GM18526 (cell line): ENCODE measurements around the gene CCDC34.

Source experiments
- POLR2A ChIP-seq: IDR thresholded peaks from 3 replicates; pipeline ENCODE4 v1.6.1; 2011; ENCODE audit not compliant: insufficient read length; ENCODE audit errors: extremely low read depth

Gene CCDC34

GRCh38 chr11:27292637-27293010, 70.4 kb downstream of the CCDC34 start:
- no peak for TF ChIP-seq POLR2A

DNA sequence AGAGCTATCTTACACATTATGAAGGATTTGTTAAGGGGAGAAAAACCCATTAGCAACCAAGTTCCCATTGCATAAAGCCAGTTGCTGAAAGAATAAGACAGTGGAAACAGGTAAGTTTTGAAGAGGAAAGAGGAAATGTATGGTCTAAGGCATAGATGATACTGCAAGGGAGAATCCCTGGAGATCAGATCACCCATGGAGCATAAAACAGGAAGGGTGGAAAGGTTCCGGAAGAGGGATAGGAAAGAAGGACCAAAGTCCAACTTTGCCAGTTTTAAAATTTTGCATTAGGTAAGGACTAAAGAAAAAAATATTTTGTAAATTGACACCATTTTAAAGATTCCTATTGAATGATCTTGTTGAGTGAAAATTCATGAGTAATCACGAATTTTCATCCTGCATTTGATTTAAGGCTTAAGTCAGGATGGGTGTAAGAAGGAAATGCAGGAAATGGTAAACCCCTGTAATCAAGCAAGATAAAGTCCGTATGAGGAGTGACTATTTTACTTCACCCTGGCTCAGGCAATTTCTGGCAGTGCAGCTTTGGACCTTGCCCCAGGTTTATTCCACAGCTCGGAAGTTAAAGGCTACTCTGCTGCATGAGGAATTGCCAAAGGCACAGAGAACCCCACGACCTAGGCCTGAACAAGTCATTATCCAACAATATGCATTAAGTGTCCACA, 70.9 kb downstream of the CCDC34 start:
- no peak for TF ChIP-seq POLR2A

DNA sequence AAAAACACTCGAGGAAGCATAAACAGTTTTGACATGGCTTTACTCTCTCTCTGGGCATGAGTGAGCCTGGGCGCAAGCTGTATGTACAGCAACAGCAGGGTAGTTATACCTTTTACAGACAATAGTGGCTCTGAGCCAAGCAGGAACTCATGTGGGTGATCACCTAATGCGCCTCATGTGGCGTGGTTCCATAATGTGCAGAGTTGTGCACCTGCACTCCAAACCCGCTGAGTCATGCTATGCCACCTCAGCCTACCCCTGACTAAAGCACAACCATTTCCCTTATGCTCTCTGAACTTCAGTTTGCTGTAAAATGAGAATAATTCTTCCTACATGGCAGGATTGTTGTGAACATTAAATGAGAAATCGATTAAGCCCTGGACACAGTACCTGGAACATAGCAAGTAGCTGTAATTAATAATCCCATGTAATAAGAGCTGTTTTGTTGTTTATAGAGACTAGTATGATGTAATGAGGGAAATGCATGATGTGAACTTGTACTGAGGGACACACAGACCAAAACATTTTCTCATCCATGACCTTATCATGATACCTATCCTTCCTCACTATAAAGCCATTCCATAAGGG, 71.6 kb downstream of the CCDC34 start:
- no peak for TF ChIP-seq POLR2A

DNA sequence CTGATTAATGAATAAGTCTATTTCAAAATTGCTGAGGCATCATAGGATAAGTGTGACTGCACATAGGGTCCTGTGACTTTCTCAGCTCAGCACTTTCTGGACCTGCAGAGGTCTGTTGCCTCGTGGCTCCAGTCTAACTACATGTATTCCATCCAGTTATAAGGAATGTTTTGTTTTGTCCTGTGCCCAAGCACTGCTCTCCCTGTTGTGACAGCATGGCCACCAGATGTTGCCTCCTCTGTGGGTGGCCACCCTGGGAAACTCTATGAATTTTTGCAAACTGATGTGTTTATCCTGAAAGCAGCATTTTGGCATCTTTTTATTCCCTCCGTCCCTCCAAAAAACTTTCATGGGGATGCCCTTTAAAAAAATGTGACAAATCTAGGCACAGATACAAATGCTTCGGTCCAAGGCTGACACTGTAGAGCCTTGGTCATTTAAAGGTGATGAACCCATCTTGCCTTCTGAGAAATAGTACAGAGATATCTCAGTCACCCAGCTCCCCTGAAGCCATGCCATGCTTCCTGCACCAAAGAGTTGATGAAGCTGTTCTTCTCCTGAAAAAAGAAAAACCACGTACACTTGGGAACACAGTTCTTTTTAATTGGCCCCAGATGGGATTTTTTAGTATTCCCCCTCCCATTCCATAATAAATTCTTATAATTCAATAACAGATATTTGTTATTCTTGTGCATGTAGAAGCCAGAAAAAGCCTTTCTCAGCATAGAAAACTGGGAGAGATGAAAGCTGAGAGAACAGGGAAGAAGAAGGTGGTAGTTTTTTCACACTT, 72.6 kb downstream of the CCDC34 start:
- TF ChIP-seq POLR2A: no peak
